IPS-NIHi11 (cell line): ENCODE data around the gene ELP2.
"Not testable (repeated sequence)": the region's sequence is repeated elsewhere in the genome, so short reads cannot be mapped to it uniquely, and the experiment has no call there.

Experiments used
- DNase-seq: peaks from one replicate; pipeline ENCODE4 v3.0.0; 2012; ENCODE audit warnings: mixed read lengths, low spot score

The ELP2 gene, protein sequence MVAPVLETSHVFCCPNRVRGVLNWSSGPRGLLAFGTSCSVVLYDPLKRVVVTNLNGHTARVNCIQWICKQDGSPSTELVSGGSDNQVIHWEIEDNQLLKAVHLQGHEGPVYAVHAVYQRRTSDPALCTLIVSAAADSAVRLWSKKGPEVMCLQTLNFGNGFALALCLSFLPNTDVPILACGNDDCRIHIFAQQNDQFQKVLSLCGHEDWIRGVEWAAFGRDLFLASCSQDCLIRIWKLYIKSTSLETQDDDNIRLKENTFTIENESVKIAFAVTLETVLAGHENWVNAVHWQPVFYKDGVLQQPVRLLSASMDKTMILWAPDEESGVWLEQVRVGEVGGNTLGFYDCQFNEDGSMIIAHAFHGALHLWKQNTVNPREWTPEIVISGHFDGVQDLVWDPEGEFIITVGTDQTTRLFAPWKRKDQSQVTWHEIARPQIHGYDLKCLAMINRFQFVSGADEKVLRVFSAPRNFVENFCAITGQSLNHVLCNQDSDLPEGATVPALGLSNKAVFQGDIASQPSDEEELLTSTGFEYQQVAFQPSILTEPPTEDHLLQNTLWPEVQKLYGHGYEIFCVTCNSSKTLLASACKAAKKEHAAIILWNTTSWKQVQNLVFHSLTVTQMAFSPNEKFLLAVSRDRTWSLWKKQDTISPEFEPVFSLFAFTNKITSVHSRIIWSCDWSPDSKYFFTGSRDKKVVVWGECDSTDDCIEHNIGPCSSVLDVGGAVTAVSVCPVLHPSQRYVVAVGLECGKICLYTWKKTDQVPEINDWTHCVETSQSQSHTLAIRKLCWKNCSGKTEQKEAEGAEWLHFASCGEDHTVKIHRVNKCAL

DNA sequence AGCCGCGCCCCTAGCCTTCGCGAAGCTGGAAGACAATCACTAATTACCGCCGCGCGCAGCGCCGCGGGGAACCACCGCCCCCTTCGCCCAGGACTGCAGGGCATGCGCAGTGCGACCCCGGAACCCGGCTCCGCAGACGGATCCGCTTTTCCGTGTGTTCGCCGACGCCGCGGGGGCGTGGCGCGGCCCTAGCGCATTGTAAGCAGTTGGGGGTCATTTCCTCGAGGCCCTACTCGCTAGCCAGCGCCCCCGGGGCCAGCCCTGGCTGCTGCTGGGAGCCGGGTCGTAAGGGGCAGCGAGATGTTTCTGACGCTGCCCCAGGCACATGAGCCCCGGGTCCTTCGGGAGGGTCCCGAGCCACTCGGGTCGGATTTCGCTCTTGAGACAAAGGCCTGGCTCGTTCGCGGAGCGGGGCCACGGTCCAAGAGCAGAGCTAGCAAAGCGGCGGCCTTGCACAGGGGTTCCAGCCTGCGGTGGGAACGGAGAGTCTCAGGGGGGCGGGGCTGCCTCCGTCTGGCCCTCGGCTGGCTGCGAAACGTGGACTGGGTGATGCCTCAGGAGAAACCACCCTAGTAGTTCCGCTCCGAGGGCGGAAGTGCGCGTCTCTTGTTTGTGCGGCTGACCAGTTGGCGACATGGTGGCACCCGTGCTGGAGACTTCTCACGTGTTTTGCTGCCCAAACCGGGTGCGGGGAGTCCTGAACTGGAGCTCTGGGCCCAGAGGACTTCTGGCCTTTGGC lies at the start of gene ELP2, which contains the start of gene SLC39A6:
Gene ELP2, plus strand, starts transcription at position 600 of the 739 bp plus-strand sequence. Its CDS starts 35 bp downstream, at position 635.
Gene SLC39A6, minus strand, starts transcription at position 41 of the 739 bp plus-strand sequence. CDS start 2,333 bp downstream, outside the sequence.
- DNase-seq = peak; percentile 97

DNA sequence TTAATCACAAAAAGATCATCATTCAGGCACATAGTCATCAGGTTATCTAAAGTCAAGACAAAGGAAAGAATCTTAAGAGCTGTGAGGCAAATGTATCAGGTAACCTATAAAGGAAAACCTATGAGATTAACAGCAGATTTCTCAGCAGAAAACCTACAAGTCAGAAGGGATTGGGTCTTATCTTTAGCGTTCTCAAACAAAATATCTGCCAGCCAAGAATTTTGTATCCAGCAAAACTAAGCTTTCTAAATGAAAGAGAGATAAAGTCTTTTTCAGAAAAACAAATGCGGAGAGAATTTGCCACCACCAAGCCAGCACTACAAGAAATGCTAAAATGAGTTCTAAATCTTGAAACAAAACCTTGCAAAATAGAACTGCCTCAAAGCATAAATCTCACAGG lies 48.6 kb upstream of the ELP2 start:
- DNase-seq = not testable (repeated sequence)

DNA sequence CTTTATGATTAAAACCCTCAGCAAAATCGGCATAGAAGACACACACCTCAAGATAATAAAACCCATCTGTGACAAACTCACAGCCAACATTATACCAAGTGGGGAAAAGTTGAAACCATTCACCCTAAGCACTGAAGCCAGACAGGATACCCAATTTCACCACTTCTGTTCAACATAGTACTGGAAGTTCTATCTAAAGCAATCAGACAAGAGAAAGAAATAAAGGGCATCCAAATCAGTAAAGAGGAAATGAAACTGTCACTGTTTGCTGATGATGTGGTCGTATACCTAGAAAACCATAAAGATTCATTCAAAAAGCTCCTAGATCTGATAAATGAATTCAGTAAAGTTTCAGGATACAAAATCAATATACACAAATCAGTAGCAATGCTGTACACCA lies 46.0 kb upstream of the ELP2 start:
- no peak for DNase-seq

DNA sequence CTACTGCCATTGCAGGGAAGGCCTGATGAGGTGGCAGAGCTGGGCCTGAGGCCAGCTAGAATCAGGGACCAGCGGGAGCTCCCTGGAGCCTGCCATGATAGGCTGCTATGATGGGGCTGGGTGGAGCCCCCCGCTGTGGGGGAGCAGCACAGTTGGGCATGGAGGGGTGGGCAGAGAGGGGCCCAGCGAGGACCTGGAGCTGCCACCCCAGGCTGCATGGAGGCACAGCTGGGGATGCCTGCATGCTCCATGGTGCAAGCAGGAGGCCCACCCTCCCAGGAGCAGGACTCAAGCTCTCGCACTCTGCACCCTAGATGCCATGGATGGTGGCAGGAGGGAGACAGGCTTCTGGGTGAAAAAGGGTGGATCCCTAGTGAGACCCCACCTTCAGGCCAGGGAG lies 44.5 kb upstream of the ELP2 start:
- no peak for DNase-seq

DNA sequence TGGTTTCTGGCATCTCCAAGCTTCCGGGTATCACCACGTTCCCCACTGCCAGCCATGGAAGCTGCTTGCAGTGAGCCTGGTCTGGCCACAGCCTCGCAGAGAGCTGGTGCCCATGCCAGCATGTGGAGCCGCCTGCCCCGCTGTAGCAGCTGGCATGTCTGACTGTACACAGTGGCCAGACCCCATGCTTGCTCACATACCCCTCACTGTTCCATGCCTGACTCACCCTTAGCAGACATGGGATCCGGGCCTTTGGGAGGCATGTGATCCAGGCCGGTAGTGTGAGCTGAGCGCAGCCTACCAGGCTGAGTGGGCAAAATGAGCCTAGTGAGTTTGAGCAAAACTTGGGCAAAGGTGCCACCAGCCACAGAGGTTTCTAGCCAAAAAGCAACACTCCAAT lies 43.5 kb upstream of the ELP2 start:
- DNase-seq = no peak

DNA sequence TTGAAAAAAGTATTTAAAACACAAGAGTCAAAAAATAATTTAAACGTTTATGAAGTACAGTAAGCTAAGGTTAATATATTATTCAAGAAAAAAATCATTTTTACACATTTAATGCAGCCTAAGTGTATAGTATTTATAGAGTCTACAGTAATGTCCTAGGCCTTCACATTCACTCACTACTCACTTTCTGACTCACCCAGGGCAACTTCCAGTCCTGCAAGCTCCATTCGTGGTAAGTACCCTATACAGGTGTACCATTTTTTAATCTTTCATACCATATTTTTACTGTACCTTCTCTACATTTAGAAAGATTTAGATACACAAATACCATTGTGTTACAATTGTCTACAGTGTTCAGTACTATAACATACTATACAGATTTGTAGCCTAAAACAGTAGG lies 41.4 kb upstream of the ELP2 start:
- DNase-seq = no peak

DNA sequence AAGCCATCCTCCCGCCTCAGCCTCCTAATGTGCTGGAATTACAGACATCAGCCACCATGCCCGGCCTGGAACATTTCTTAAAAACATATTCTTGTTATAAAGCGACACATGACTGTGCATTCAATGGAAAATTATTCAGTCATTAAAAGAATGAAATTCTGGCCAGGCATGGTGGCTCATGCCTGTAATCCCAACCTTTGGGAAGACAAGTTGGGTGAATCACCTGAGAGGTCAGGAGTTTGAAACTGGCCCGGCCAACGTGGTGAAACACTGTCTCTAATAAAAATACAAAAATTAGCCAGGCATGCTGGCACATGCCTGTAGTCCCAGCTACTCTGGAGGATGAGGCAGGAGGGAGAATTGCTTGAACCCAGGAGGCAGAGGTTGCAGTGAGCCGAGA lies 40.7 kb upstream of the ELP2 start:
- DNase-seq = no peak

DNA sequence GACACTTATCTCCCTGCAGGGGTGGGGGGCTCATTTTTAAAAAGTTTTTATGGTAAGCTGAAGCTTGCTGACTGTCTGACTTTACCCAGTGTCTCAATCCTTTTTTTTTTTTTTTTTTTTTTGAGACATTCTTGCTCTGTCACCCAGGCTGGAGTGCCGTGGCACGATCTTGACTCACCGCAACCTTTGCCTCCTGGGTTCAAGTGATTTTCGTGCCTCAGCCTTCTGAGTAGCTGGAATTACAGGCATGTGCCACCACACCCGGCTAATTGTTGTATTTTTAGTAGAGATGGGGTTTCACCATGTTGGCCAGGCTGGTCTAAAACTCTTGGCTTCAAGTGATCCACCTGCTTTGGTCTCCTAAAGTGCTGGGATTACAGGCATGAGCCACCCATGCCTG lies 37.6 kb upstream of the ELP2 start:
- not testable (repeated sequence) for DNase-seq

DNA sequence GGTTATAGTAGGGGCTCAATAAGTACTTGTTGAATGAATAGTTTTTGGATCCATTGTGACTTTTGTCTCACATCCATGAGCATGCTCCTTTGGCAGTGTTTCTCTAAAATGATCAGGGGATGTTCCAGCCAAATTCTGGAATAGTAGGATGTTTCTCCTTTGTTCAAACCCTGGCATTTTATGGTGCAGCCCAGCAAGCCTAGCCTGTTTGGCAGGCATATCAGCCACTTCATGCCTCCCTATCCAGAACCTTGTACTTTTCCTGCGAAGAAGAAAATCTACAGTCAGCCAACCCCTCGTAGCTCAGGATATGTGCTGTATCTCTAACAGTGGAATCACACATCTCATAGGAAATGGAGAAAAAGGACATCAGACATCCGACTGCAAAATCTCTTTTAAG lies 35.3 kb upstream of the ELP2 start:
- no peak for DNase-seq

DNA sequence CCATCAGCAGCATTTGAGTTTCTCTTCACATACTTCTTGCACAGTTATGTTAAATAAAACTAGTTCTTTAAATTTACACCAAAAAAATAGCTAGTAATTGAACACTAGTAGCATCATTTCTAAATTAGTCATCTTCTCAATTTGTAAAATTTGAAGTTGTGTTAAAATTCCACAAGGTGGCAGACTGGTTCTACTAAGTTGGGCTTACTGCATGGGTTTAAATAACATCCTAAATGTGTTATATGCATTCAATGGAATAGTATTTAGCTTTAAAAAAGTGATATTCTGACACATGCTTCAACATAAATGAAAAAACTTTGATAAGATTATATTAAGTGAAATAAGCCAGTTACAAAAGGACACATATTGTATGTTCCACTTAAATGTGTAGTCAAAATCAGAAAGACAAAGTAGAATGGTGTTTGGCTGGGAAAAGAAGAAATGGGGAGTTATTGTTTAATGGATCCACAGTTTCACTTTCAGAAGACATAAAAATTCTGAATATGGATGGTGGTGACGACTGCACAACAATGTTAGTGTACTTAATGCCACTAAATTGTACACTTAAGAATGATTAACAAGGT lies 33.7 kb upstream of the ELP2 start:
- DNase-seq = peak; percentile 24

DNA sequence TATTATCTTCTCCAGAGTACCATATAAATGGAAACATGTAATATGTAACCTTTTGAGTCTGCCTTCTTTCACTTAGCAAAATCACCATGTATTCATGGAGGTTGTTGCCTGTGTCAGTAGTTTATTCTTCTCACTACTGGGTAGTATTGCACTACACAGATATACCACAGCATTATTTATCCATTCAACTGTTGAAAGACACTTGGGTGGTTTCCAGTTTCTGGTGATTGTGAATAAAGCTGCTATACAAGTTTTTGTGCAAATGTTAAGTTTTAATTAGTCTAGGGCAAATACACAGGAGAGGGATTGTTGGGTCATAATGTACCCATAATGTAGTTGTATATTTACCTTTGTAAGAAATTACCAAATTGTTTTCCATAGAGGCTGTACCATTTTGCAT lies 32.7 kb upstream of the ELP2 start:
- DNase-seq = no peak

DNA sequence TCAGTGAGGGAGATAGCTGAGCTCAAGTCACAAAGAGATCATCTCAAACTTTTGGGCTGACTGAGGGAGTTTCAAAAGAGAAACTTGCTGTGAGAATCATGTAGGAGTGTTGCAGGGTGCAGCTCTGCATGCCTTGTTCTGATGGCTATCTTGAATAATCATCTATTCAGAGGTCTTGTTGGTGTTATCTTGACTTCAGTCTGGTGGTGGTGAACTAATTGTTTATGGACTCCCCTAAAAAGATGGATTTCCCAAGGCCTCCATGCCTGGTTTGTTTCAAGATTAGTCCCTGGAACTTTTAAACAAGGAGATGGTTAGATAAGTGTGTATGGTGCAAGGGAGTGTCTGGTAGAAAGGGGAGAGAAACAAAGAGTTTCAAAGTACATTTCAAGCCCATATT lies 30.4 kb upstream of the ELP2 start:
- DNase-seq = no peak

DNA sequence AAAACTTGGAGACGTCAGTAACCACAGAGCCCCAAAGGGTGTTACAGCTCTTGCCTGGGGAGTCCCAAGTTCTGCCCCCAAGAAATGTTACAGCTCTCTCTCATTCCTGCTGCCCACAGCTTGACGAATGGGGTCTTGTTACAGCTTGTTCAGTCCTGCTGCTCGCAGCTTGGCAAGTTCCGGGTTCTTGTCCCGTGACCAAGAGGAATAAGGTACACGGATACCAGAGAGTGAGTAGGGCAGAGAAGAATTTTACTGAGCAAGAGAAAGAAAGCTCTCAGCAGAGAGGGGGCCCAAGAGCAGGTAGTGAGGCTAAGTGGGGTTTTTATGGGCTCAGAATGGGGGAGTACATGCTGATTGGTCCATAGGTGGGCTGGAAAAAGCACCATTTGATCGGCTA lies 27.8 kb upstream of the ELP2 start:
- DNase-seq = no peak

DNA sequence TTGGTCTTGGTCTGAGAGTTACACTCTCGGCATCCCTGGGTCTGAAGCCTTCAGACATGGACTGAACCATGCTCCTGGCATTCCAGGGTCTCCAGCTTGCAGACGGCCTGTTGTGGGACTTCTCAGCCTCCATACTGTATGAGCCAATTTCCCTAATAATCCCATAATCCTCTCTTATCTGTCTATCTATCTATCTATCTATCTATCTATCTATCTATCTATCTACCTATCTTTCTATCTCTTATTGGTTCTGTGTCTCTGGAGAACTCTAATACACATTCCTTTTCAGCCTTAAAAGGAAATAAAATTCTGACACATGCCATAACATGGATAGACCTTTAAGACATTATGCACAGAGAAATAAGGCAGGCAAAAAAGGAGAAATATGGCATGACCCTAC lies 24.9 kb upstream of the ELP2 start:
- no peak for DNase-seq

DNA sequence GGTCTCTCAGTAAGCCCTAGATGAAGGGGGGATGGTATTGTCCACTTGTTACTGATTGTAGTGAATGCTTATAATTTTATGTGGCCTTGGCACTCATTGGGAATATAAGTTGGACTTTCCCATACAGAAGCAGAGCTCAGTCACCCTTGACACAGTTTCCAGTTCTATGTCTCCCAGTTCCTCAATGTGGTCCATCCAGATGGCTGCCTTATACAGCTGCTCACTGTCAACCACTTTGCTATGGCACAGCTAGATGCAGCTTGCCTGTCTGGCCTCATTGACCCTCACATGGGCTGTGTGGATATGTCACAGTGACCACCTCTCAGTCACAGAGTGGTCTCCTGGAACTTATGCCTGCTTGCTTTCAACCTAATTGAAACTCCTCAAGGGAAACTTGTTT lies 22.2 kb upstream of the ELP2 start:
- no peak for DNase-seq

DNA sequence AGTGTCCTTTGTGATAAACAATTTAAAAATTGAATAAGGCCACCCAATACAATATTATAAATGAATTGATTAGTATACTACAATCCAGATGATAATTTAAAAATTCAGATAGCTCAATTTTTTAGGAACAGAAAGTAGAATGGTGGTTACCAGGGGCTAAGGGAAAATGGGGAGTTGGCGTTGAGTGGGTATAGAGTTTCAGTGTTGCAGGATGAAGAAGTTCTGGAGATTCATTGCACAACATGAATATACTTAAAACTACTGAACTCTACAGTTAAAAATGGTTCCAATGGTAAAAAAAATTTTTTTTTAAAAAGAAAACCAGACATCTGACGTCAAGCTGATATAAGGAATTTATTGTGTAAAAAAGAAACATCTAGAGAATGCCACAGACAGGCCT lies 21.5 kb upstream of the ELP2 start:
- DNase-seq = no peak

DNA sequence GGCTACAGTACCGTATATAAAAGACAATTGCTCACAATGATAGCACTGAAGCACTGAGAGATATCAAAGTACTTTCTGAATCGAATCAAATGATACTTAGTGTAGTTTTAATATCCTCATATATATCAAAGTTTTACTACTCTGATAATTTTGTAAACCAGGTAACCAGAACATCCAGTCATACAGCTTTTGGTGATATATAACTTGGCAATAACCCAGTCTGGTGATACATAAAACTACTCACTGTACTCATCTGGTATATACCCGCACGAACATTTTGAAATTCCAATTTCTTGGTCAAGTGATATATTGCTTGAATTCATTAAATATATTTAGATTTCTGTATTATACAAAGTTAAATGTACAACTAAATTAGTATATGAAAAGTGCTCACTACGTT lies 21.1 kb upstream of the ELP2 start:
- DNase-seq = no peak

DNA sequence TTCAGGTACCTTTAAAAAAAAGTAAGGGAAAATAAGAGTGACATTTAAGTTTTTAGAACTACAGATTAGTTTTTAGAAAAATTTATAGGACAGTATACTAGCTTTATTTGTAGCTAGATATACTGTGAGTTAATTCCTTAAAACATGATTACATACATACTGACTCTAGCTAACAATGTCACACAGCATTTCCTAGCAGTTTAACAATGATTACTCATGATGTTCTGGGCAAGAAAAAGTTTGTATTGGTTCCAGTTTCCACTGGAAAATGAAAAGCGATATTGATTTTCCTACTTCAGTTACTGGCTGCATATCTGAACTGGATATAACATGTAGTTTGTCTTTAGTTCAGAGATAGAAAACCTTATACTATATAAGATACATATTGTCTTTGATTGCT lies 20.0 kb upstream of the ELP2 start:
- DNase-seq = no peak

DNA sequence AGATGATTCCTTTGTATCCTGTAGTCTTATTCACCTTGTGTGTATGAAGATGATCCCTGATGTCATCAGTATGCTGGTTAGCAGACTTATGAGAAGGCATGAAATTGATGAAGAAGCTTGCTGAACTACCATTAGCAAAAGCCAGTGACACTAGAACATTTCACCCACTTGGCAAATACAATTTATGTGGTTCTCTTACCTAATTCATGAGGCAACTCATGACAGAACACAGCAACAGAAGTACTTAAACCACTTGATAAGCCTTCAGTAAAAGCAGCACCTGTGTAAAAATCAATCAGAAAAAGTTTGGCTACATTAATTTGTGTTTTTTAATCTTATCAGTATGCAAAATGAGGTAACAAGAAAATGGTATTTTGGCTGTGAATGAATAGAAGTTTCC lies 17.4 kb upstream of the ELP2 start:
- no peak for DNase-seq

DNA sequence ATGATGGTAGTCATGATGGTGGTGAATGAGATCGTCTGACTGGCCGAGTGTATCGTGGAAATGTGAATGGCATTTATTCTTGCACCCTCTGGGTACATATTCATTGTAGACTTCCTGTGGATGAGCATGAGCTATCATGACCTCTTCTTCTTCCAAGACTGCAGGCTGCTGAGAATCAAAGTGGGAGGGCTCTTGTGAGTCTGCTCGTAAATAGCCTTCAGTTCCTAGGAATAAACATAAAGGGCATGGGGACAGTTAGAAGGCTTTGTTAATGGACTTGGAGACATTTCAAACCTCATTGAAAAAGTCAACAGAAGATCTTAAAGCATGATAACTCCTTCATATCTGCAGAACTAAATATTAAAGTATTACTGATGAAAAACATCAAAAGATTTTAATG lies 15.4 kb upstream of the ELP2 start:
- DNase-seq = no peak

DNA sequence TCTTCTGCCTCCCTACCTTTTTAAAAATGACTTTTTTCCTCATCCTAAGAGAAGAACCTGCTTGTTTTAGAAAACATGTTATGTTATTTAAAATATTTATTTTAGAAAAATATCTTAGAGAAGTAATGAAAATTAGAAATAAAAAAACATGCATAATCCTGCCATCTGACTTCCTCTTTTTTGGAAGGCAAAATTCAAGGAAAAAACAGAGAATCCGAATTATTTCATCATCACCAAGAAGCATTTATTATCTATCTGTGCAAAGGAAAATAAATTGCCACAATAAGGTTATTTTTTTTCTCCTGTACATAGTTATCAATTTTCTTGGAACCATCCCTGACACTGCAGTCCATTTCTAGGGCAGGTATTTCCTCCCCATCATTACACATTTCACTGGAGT lies 15.0 kb upstream of the ELP2 start:
- DNase-seq = no peak

DNA sequence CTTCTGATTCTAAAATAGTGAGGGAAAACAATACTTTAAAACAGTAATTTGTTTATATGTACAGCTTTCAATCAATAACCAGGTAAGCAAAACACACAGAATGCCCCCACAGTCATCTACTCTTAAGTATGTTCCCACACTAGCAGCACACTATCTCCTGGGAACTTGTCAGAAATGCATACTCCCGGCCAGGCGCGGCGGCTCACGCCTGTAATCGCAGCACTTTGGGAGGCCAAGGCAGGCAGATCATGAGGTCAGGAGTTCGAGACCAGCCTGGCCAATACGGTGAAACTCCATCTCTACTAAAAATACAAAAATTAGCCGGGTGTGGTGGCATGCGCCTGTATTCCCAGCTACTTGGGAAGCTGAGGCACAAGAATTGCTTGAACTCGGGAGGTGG lies 12.9 kb upstream of the ELP2 start:
- DNase-seq = not testable (repeated sequence)
